IMR-90 (cell line): ENCODE measurements around the gene UBP1. TPM values are rescaled to one million over a fixed set of nuclear protein-coding genes. Genes with fewer than 3 reads are reported as not detected.
"Not testable (repeated sequence)": the region's sequence is repeated elsewhere in the genome, so short reads cannot be mapped to it uniquely, and the experiment has no call there.

Source experiments
- ATAC-seq: fragments of 200-7000 bp; cut with Tn5 transposase; 2 replicates; pipeline ENCODE4 v1.9.1; 2020; ENCODE audit warnings: low read depth, mild to moderate bottlenecking, moderate library complexity
- BruUV-seq: library from RNA; stranded (reverse); fragments of 400-500 nt; replicated peaks from 2 replicates; lab custom pipeline; 2021; lab: Mats Ljungman, UMichigan
- CTCF ChIA-PET: fragments of 300-600 bp; formaldehyde crosslinking; extraction: SDS; loops from one replicate; lab custom pipeline; 2021; ENCODE audit warnings: antibody characterized with exemption; lab: Yijun Ruan, JAX
- POLR2A ChIA-PET: fragments of 300-600 bp; sonication (Branson Sonifier 250); formaldehyde crosslinking; loops from one replicate; lab custom pipeline; 2022; ENCODE audit warnings: antibody characterized with exemption; ENCODE audit not compliant: unreplicated experiment; lab: Charles Lee
- DNase-seq: peaks from one replicate; pipeline ENCODE4 v3.0.0; 2013
- H2AFZ ChIP-seq: replicated peaks from 2 replicates; pipeline ENCODE3; 2013; ENCODE audit warnings: low read length, mild to moderate bottlenecking; ENCODE audit not compliant: poor library complexity
- H2AK5ac ChIP-seq: 2 replicates; pipeline ENCODE4 v1.6.1; 2013; ENCODE audit warnings: low read depth, low read length, inconsistent platforms
- H2AK9ac ChIP-seq: replicated peaks from 2 replicates; pipeline ENCODE3; 2013; ENCODE audit warnings: mild to moderate bottlenecking, low read depth, low read length, moderate library complexity; ENCODE audit not compliant: poor library complexity
- H2BK120ac ChIP-seq: 2 replicates; pipeline ENCODE4 v1.6.1; 2013; ENCODE audit warnings: low read depth, low read length, inconsistent platforms
- H2BK15ac ChIP-seq: 3 replicates; pipeline ENCODE4 v1.6.1; 2013; ENCODE audit warnings: low read depth, low read length, inconsistent platforms
- H2BK20ac ChIP-seq: 2 replicates; pipeline ENCODE4 v1.6.1; 2013; ENCODE audit warnings: low read depth, mild to moderate bottlenecking, inconsistent platforms, low read length, moderate library complexity
- H2BK5ac ChIP-seq: 2 replicates; pipeline ENCODE4 v1.6.1; 2013; ENCODE audit warnings: mild to moderate bottlenecking, low read depth, low read length, inconsistent platforms; ENCODE audit not compliant: poor library complexity, severe bottlenecking
- H3K14ac ChIP-seq: replicated peaks from 2 replicates; pipeline ENCODE4 v1.6.1; 2013; ENCODE audit warnings: low read depth, low read length, inconsistent platforms
- H3K18ac ChIP-seq: 2 replicates; pipeline ENCODE4 v1.6.1; 2013; ENCODE audit warnings: low read depth, low read length, control low read depth
- H3K23ac ChIP-seq: 2 replicates; pipeline ENCODE4 v1.6.1; 2013; ENCODE audit warnings: low read depth, low read length, inconsistent platforms
- H3K27ac ChIP-seq: 2 replicates; pipeline ENCODE4 v1.5.1; 2013; ENCODE audit warnings: mild to moderate bottlenecking, control low read depth, low read length; ENCODE audit not compliant: insufficient read depth
- H3K27me3 ChIP-seq: 2 replicates; pipeline ENCODE4 v1.6.1; 2013; ENCODE audit warnings: low read length; ENCODE audit not compliant: control insufficient read depth, insufficient read depth
- H3K36me3 ChIP-seq: 2 replicates; pipeline ENCODE4 v1.6.1; 2013; ENCODE audit warnings: low read length, mixed read lengths; ENCODE audit not compliant: control insufficient read depth, insufficient read depth
- H3K4ac ChIP-seq: 2 replicates; pipeline ENCODE4 v1.6.1; 2013; ENCODE audit warnings: low read depth, low read length, inconsistent platforms
- H3K4me1 ChIP-seq: 2 replicates; pipeline ENCODE4 v1.6.1; 2013; ENCODE audit warnings: low read length, mixed read lengths; ENCODE audit not compliant: control insufficient read depth, insufficient read depth
- H3K4me2 ChIP-seq: 2 replicates; pipeline ENCODE4 v1.6.1; 2013; ENCODE audit warnings: low read depth, mild to moderate bottlenecking, control low read depth, low read length, moderate library complexity
- H3K4me3 ChIP-seq: 2 replicates; pipeline ENCODE4 v1.5.1; 2013; ENCODE audit warnings: low read depth, mild to moderate bottlenecking, control low read depth, low read length, moderate library complexity; ENCODE audit not compliant: insufficient read depth
- H3K56ac ChIP-seq: 2 replicates; pipeline ENCODE4 v1.6.1; 2013; ENCODE audit warnings: low read length, inconsistent platforms; ENCODE audit not compliant: insufficient read depth; ENCODE audit errors: extremely low read depth
- H3K79me1 ChIP-seq, 2 experiments: 2 replicates each; pipeline ENCODE4 v1.6.1; 2013; ENCODE audit warnings: low read length in 2 of 2, inconsistent platforms in 1 of 2, low read depth in 1 of 2
- H3K9ac ChIP-seq: 2 replicates; pipeline ENCODE4 v1.6.1; 2013; ENCODE audit warnings: low read depth, low read length, control low read depth
- H3K9me1 ChIP-seq: 2 replicates; pipeline ENCODE4 v1.6.1; 2013; ENCODE audit warnings: low read length, inconsistent platforms; ENCODE audit not compliant: insufficient read depth
- H3K9me3 ChIP-seq: 2 replicates; pipeline ENCODE4 v1.6.1; 2013; ENCODE audit warnings: low read length; ENCODE audit not compliant: control insufficient read depth, insufficient read depth
- H4K20me1 ChIP-seq: 2 replicates; pipeline ENCODE4 v1.6.1; 2013; ENCODE audit warnings: low read length, inconsistent platforms; ENCODE audit not compliant: insufficient read depth
- H4K5ac ChIP-seq: 2 replicates; pipeline ENCODE4 v1.6.1; 2013; ENCODE audit warnings: mild to moderate bottlenecking, low read depth, low read length, control low read depth
- H4K8ac ChIP-seq, 2 experiments: 2 replicates each; pipeline ENCODE4 v1.6.1; 2013; ENCODE audit warnings: low read depth in 2 of 2, low read length in 2 of 2, control low read depth in 1 of 2, inconsistent platforms in 1 of 2
- H4K91ac ChIP-seq: 2 replicates; pipeline ENCODE4 v1.6.1; 2013; ENCODE audit warnings: low read depth, low read length, inconsistent platforms; ENCODE audit not compliant: insufficient read depth
- FOS ChIP-seq: fragments of 150-350 bp; IDR thresholded peaks from 2 replicates; pipeline ENCODE4 v1.6.1; 2016; ENCODE audit warnings: low read depth, low read length
- MAFK ChIP-seq: IDR thresholded peaks from 2 replicates; pipeline ENCODE4 v1.6.1; 2012; ENCODE audit warnings: low read depth, low read length, improper control_type of control experiment
- WGBS, 2 experiments: methylation state at CpG; one replicate each; pipeline versions ENCODE4 v1.1.5 to v1.1.7; 2013; ENCODE audit warnings: missing lambda C conversion rate in 2 of 2; ENCODE audit not compliant: insufficient read length in 1 of 2; ENCODE audit errors: extremely low coverage in 2 of 2; 5-methylcytosine and 5-hydroxymethylcytosine counted together
- dilution Hi-C: fragments of 300-500 bp; cut with HindIII; formaldehyde crosslinking; loops from one replicate; pipeline ENCODE4 v1.14.3; 2018; ENCODE audit warnings: low sequenced_read_pairs; ENCODE audit not compliant: unreplicated experiment
- in situ Hi-C: fragments of 300-500 bp; cut with MboI; formaldehyde crosslinking; loops from 3 replicates; pipeline ENCODE4 v1.14.3; 2019; ENCODE audit warnings: low sequenced_read_pairs, inconsistent platforms, mixed read lengths
- intact Hi-C: fragments of 100-400 bp; cut with micrococcal nuclease; formaldehyde crosslinking; loops from 2 replicates; pipeline ENCODE4 v1.10.0; 2022
- polyA plus RNA-seq, 3 experiments: library from polyadenylated mRNA; depleted of rRNA; stranded (reverse); fragments of >200 nt; gene quantifications; 2 replicates each; pipeline ENCODE4 v1.2.3, GENCODE V29; 2012; ENCODE audit warnings: low replicate concordance in 1 of 3
- total RNA-seq: library from RNA; depleted of rRNA; stranded (reverse); fragments of >200 nt; gene quantifications from 2 replicates; pipeline ENCODE4 v1.2.3, GENCODE V29; 2012

Gene UBP1
- total and polyA plus RNA-seq, 2 of the 4 experiments (the other 2 are of a cell fraction): 56.3 to 73.8 TPM

GRCh38 chr3:33461097-33461496 is 20.9 kb upstream of the UBP1 start:
- TF ChIP-seq FOS: no peak
- TF ChIP-seq MAFK: peak; percentile 50; the same call in 1 of the 2 replicates
- Histone ChIP-seq H3K18ac (no peak overlapping the region), H4K91ac (no peak overlapping the region), H3K4me2 (no peak overlapping the region), H2AFZ (no peak overlapping the region), H4K5ac (no peak overlapping the region), H3K4me1 (no peaks in the 10 kb centered on the region), H2BK15ac (no peak overlapping the region), H3K9ac (no peak overlapping the region), H3K56ac (no peak overlapping the region), H3K27me3 (no peaks in the 10 kb centered on the region), H3K36me3 (no peaks in the 10 kb centered on the region), H3K79me1 (no peaks in the 10 kb centered on the region), H4K20me1 (no peaks in the 10 kb centered on the region), H2AK5ac (no peak overlapping the region), H2BK5ac (no peak overlapping the region), H2AK9ac (no peak overlapping the region), H3K9me3 (peaks cover 11% of the 10 kb centered on the region), H2BK120ac (no peak overlapping the region), H3K23ac (no peak overlapping the region), H3K14ac (no peak overlapping the region), H4K8ac (no peak overlapping the region), H3K4me3 (no peak overlapping the region), H2BK20ac (no peak overlapping the region), H3K9me1 (no peaks in the 10 kb centered on the region), H3K4ac (no peak overlapping the region), H3K27ac (no peak overlapping the region)
- no CpG with 5 or more reads among the region's 2 CpGs for WGBS, 2 experiments
- DNase-seq (no peak), ATAC-seq (no peak)
- no TSS peak for BruUV-seq
- intact Hi-C loops: no loop called here
- dilution Hi-C loops: no loop called here
- ChIA-PET CTCF (interaction anchor here (1.6 kb wide), 1 partner anchor 21 kb away, joined by 4 read pairs; the partner anchor contains the start of gene UBP1), POLR2A (no interaction called here)
- in situ Hi-C loops: no loop called here

GRCh38 chr3:33459577-33459976 is 19.4 kb upstream of the UBP1 start:
- BruUV-seq, H3K23ac ChIP-seq, H2BK20ac ChIP-seq, H4K20me1 ChIP-seq, DNase-seq, H4K5ac ChIP-seq, H2AK9ac ChIP-seq, H3K27me3 ChIP-seq, H4K91ac ChIP-seq, H3K27ac ChIP-seq, H3K14ac ChIP-seq, POLR2A ChIA-PET, H3K56ac ChIP-seq, in situ Hi-C loops, H3K4me2 ChIP-seq, H3K4me3 ChIP-seq, H4K8ac ChIP-seq, H2BK5ac ChIP-seq, intact Hi-C loops, H3K9me1 ChIP-seq, H2BK120ac ChIP-seq, H2AFZ ChIP-seq, H2BK15ac ChIP-seq, dilution Hi-C loops, ATAC-seq, H3K4me1 ChIP-seq, H3K9ac ChIP-seq, H3K36me3 ChIP-seq, H3K4ac ChIP-seq, H3K79me1 ChIP-seq, H3K18ac ChIP-seq, H2AK5ac ChIP-seq: not testable (repeated sequence)
- H3K9me3 ChIP-seq: peaks cover 11% of the 10 kb centered on the region
- no CpG with 5 or more reads among the region's 4 CpGs for WGBS, 2 experiments
- CTCF ChIA-PET: interaction anchor here (0.7 kb wide), 1 partner anchor 502 kb away, joined by 3 read pairs; no protein-coding TSS in a partner anchor
